ENCODE data around the gene UBFD1.

DNA sequence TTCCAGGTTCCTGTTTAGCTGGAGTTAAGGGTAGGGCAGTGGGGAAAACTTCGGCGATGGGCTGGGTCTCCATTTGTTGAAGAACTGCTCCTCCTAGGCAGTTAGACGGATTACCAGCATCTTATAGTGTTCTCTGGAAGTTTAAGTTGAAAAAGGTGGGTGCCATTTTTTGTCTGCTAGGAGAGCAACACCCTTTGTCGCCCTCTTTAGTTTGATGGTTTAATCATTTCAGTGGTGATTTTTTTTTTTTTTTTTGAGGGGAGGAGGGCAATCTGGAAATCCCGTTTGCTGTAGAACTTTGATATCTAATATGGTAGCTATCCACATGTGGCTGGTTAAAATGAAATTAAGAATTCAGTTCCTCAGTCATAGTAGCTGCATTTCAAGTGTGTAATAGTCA, 4.1 kb downstream of the UBFD1 start:
- no peak for TF ChIP-seq POLR2A (IDR thresholded peaks at IDR 0.05; ENCODE audit: low read length)
- no peak for TF ChIP-seq GATA1 (IDR thresholded peaks at IDR 0.05; ENCODE audit: low read depth, low read length)
